GM23338 (cell line): ENCODE measurements around the gene CDYL. TPM values are rescaled to one million over a fixed set of nuclear protein-coding genes. Genes with fewer than 3 reads are reported as not detected.

Source experiments
- ATAC-seq: fragments of 200-7000 bp; cut with Tn5 transposase; 3 replicates; pipeline ENCODE4 v1.9.1; 2020
- DNase-seq: peaks from one replicate; pipeline ENCODE4 v3.0.0-alpha.2; 2015; ENCODE audit warnings: low spot score
- H2AFZ ChIP-seq: fragments of 200-600 bp; sonication (generic); 2 replicates; pipeline ENCODE4 v1.8.0; 2016; ENCODE audit warnings: antibody characterized with exemption, mild to moderate bottlenecking, moderate library complexity
- H3F3A ChIP-seq: fragments of 200-600 bp; sonication (generic); replicated peaks from 2 replicates; pipeline ENCODE4 v1.8.0; 2017; ENCODE audit warnings: antibody characterized with exemption, mixed run types, low read depth
- H3K27ac ChIP-seq: fragments of 200-600 bp; sonication (generic); 2 replicates; pipeline ENCODE4 v1.6.1; 2016; ENCODE audit warnings: low read depth
- H3K27me3 ChIP-seq: fragments of 200-600 bp; sonication (generic); 2 replicates; pipeline ENCODE4 v1.8.0; 2016; ENCODE audit warnings: mild to moderate bottlenecking, mixed run types, moderate library complexity; ENCODE audit not compliant: insufficient read depth
- H3K36me3 ChIP-seq: fragments of 200-600 bp; sonication (generic); 2 replicates; pipeline ENCODE4 v1.8.0; 2016; ENCODE audit warnings: mild to moderate bottlenecking; ENCODE audit not compliant: insufficient read depth
- H3K4me1 ChIP-seq: fragments of 200-600 bp; sonication (generic); 2 replicates; pipeline ENCODE4 v1.8.0; 2016; ENCODE audit warnings: mild to moderate bottlenecking, moderate library complexity; ENCODE audit not compliant: insufficient read depth
- H3K4me2 ChIP-seq: fragments of 200-600 bp; sonication (generic); 2 replicates; pipeline ENCODE4 v1.7.1; 2017; ENCODE audit warnings: mixed run types
- H3K4me3 ChIP-seq: fragments of 200-600 bp; sonication (generic); 2 replicates; pipeline ENCODE4 v1.6.1; 2016; ENCODE audit warnings: mixed run types
- H3K79me2 ChIP-seq: fragments of 200-600 bp; sonication (generic); replicated peaks from 2 replicates; pipeline ENCODE4 v1.8.0; 2017; ENCODE audit warnings: mild to moderate bottlenecking; ENCODE audit not compliant: insufficient read depth
- H3K9me2 ChIP-seq: fragments of 200-600 bp; sonication (generic); 2 replicates; pipeline ENCODE4 v1.8.0; 2017; ENCODE audit not compliant: insufficient read depth
- H4K20me1 ChIP-seq: fragments of 200-600 bp; sonication (generic); replicated peaks from 2 replicates; pipeline ENCODE4 v1.8.0; 2017; ENCODE audit warnings: mild to moderate bottlenecking; ENCODE audit not compliant: insufficient read depth
- H3K27ac Mint-ChIP-seq: 2 replicates; pipeline ENCODE4 v1.8.0; 2020; ENCODE audit warnings: inconsistent platforms, mild to moderate bottlenecking, moderate library complexity, mixed read lengths
- H3K27me3 Mint-ChIP-seq: 3 replicates; pipeline ENCODE4 v1.8.0; 2022; ENCODE audit warnings: low read depth, mild to moderate bottlenecking, moderate library complexity, mixed read lengths, inconsistent platforms; ENCODE audit not compliant: insufficient read depth, poor library complexity
- H3K36me3 Mint-ChIP-seq: 3 replicates; pipeline ENCODE4 v1.8.0; 2021; ENCODE audit warnings: low read depth, mild to moderate bottlenecking, inconsistent platforms, moderate library complexity, mixed read lengths
- H3K4me1 Mint-ChIP-seq: 3 replicates; pipeline ENCODE4 v1.8.0; 2020; ENCODE audit warnings: mild to moderate bottlenecking, inconsistent platforms, mixed read lengths
- H3K4me3 Mint-ChIP-seq: 3 replicates; pipeline ENCODE4 v1.8.0; 2021; ENCODE audit warnings: moderate library complexity, mild to moderate bottlenecking, inconsistent platforms, mixed read lengths
- H3K9me3 Mint-ChIP-seq: 3 replicates; pipeline ENCODE4 v1.8.0; 2020; ENCODE audit warnings: moderate library complexity, mild to moderate bottlenecking, inconsistent platforms, mixed read lengths
- EZH2 ChIP-seq: fragments of 200-600 bp; sonication (generic); IDR thresholded peaks from one replicate; pipeline ENCODE4 v1.8.0; 2017; ENCODE audit warnings: antibody characterized with exemption, mild to moderate bottlenecking, low read depth; ENCODE audit not compliant: unreplicated experiment
- EZH2phosphoT487 ChIP-seq: fragments of 200-600 bp; sonication (generic); IDR thresholded peaks from one replicate; pipeline ENCODE4 v1.8.1; 2018; ENCODE audit warnings: antibody characterized with exemption; ENCODE audit not compliant: unreplicated experiment
- JUNB ChIP-seq: IDR thresholded peaks from one replicate; pipeline ENCODE4 v1.6.1; 2016; ENCODE audit warnings: antibody characterized with exemption; ENCODE audit not compliant: unreplicated experiment
- ZNF331 ChIP-seq: fragments of 250-450 bp; sonication (Bioruptor Pico); IDR thresholded peaks from 2 replicates; pipeline ENCODE4 v1.5.0; 2020; ENCODE audit warnings: low read depth, mild to moderate bottlenecking, moderate library complexity
- polyA plus RNA-seq: library from polyadenylated mRNA; unstranded; fragments of >200 nt; fragmentation: Nextera tagmentation; extraction: Ambion mirVana; gene quantifications from 2 replicates; pipeline ENCODE4 v1.2.1, GENCODE V29; 2016
- total RNA-seq: library from RNA; depleted of rRNA; stranded (reverse); fragments of >200 nt; shearing (Covaris generic); gene quantifications from 2 replicates; pipeline ENCODE4 v1.2.3, GENCODE V29; 2014
- TF ChIP-seq, protein P1 (sequence below): fragments of 250-450 bp; sonication (Bioruptor Pico); IDR thresholded peaks from 2 replicates; pipeline ENCODE4 v1.5.0; 2020; ENCODE audit warnings: mild to moderate bottlenecking, moderate library complexity
- TF ChIP-seq, protein P2 (sequence below): IDR thresholded peaks from one replicate; pipeline ENCODE4 v1.6.1; 2018; ENCODE audit warnings: antibody characterized with exemption; ENCODE audit not compliant: unreplicated experiment
- TF ChIP-seq, protein P3 (sequence below), 2 experiments: fragments of 200-600 bp in 1 of 2; sonication (generic) in 1 of 2; conservative IDR thresholded peaks; 2 replicates each; pipeline versions ENCODE4 v1.5.1 to v1.6.1; 2016 to 2017; ENCODE audit warnings: antibody characterized with exemption in 2 of 2, low read depth in 2 of 2, mild to moderate bottlenecking in 2 of 2, moderate library complexity in 1 of 2

The CDYL gene
- total and polyA plus RNA-seq, 2 experiments from 2014 or later, result 67.2 to 128 TPM

DNA sequence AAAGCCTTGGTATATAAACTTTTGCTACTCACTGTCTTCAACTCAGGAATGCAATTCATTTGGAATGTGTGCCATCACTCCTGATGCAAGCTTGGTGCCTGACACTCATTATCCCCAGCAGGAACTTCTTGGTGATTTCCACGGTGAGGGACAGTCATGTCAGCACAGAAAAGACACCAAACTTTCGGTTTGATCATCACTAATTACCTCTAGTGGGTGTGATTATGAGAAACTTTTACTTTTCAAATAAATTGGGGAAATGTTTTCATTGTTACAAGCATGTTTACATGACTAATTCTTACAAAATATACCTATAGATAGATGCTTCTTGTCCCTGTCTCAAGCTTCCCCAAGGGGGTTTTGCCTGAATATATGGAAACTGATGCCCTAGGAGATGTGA, 186.7 kb downstream of the CDYL start (continued):
- TF ChIP-seq, protein P1, sequence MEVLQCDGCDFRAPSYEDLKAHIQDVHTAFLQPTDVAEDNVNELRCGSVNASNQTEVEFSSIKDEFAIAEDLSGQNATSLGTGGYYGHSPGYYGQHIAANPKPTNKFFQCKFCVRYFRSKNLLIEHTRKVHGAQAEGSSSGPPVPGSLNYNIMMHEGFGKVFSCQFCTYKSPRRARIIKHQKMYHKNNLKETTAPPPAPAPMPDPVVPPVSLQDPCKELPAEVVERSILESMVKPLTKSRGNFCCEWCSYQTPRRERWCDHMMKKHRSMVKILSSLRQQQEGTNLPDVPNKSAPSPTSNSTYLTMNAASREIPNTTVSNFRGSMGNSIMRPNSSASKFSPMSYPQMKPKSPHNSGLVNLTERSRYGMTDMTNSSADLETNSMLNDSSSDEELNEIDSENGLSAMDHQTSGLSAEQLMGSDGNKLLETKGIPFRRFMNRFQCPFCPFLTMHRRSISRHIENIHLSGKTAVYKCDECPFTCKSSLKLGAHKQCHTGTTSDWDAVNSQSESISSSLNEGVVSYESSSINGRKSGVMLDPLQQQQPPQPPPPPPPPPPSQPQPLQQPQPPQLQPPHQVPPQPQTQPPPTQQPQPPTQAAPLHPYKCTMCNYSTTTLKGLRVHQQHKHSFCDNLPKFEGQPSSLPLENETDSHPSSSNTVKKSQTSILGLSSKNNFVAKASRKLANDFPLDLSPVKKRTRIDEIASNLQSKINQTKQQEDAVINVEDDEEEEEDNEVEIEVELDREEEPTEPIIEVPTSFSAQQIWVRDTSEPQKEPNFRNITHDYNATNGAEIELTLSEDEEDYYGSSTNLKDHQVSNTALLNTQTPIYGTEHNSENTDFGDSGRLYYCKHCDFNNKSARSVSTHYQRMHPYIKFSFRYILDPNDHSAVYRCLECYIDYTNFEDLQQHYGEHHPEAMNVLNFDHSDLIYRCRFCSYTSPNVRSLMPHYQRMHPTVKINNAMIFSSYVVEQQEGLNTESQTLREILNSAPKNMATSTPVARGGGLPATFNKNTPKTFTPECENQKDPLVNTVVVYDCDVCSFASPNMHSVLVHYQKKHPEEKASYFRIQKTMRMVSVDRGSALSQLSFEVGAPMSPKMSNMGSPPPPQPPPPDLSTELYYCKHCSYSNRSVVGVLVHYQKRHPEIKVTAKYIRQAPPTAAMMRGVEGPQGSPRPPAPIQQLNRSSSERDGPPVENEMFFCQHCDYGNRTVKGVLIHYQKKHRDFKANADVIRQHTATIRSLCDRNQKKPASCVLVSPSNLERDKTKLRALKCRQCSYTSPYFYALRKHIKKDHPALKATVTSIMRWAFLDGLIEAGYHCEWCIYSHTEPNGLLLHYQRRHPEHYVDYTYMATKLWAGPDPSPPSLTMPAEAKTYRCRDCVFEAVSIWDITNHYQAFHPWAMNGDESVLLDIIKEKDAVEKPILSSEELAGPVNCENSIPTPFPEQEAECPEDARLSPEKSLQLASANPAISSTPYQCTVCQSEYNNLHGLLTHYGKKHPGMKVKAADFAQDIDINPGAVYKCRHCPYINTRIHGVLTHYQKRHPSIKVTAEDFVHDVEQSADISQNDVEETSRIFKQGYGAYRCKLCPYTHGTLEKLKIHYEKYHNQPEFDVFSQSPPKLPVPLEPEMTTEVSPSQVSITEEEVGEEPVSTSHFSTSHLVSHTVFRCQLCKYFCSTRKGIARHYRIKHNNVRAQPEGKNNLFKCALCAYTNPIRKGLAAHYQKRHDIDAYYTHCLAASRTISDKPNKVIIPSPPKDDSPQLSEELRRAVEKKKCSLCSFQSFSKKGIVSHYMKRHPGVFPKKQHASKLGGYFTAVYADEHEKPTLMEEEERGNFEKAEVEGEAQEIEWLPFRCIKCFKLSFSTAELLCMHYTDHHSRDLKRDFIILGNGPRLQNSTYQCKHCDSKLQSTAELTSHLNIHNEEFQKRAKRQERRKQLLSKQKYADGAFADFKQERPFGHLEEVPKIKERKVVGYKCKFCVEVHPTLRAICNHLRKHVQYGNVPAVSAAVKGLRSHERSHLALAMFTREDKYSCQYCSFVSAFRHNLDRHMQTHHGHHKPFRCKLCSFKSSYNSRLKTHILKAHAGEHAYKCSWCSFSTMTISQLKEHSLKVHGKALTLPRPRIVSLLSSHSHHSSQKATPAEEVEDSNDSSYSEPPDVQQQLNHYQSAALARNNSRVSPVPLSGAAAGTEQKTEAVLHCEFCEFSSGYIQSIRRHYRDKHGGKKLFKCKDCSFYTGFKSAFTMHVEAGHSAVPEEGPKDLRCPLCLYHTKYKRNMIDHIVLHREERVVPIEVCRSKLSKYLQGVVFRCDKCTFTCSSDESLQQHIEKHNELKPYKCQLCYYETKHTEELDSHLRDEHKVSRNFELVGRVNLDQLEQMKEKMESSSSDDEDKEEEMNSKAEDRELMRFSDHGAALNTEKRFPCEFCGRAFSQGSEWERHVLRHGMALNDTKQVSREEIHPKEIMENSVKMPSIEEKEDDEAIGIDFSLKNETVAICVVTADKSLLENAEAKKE, result no peak
- TF ChIP-seq EZH2, result no peak
- no peak for TF ChIP-seq JUNB
- no peak for TF ChIP-seq ZNF331

DNA sequence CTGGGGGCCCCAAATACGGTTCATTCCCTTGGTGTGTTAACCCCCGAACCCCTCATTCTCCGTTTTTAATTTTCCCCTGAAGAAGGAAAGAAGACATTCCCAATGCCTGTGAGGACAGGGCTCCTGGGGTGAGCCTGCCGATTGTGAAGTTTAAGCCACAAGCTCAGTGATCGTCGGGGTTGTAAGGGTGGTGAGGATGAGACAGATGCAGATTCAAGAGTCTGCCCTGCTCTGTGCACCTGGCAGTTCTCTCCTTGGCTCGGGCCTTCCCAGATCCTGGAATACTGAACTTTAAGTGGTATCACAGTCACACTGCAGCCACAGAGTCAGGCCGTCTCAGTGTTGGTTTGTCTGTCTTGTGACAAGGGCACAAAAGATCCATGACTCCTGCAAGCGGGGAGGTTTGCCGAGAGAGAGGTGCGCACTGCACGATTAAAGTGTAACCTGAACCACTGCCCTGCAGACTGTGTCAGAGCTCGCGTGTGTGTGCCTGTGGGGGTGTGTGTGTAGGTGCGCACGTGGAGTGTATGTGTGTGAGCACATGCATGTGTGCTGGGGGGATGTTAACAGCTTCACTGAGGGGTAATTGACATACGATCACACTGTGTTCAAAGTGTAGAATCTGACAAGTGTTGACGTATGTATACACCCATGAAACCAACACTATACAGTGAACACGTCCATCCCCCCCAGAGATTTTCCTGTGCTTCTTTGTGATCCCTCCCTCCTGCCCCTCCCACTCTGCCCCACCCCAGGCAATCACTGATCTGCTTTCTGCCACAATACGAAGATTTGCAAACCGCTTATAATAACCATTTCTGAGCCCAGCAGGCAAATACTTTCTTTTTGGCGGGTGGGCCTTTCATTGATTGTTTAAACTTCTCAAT, 188.7 kb downstream of the CDYL start:
- Histone ChIP-seq H3F3A (no peaks in the 10 kb centered on the region), H3K27me3 (no peaks in the 10 kb centered on the region), H3K36me3 (no peaks in the 10 kb centered on the region), H3K79me2 (no peaks in the 10 kb centered on the region), H3K9me2 (no peaks in the 10 kb centered on the region), H3K4me2 (no peak overlapping the region), H4K20me1 (no peaks in the 10 kb centered on the region), H3K4me3 (no peak overlapping the region), H2AFZ (peak overlapping the region; percentile 80), H3K27ac (no peak overlapping the region), H3K4me1 (no peaks in the 10 kb centered on the region)
- ATAC-seq (peak; percentile 57), DNase-seq (no peak)
- no peaks in the 10 kb centered on the region for H3K9me3 Mint-ChIP-seq
- TF ChIP-seq, protein P2, sequence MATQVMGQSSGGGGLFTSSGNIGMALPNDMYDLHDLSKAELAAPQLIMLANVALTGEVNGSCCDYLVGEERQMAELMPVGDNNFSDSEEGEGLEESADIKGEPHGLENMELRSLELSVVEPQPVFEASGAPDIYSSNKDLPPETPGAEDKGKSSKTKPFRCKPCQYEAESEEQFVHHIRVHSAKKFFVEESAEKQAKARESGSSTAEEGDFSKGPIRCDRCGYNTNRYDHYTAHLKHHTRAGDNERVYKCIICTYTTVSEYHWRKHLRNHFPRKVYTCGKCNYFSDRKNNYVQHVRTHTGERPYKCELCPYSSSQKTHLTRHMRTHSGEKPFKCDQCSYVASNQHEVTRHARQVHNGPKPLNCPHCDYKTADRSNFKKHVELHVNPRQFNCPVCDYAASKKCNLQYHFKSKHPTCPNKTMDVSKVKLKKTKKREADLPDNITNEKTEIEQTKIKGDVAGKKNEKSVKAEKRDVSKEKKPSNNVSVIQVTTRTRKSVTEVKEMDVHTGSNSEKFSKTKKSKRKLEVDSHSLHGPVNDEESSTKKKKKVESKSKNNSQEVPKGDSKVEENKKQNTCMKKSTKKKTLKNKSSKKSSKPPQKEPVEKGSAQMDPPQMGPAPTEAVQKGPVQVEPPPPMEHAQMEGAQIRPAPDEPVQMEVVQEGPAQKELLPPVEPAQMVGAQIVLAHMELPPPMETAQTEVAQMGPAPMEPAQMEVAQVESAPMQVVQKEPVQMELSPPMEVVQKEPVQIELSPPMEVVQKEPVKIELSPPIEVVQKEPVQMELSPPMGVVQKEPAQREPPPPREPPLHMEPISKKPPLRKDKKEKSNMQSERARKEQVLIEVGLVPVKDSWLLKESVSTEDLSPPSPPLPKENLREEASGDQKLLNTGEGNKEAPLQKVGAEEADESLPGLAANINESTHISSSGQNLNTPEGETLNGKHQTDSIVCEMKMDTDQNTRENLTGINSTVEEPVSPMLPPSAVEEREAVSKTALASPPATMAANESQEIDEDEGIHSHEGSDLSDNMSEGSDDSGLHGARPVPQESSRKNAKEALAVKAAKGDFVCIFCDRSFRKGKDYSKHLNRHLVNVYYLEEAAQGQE, result no peak
- TF ChIP-seq EZH2phosphoT487, result no peak
- TF ChIP-seq, protein P3, sequence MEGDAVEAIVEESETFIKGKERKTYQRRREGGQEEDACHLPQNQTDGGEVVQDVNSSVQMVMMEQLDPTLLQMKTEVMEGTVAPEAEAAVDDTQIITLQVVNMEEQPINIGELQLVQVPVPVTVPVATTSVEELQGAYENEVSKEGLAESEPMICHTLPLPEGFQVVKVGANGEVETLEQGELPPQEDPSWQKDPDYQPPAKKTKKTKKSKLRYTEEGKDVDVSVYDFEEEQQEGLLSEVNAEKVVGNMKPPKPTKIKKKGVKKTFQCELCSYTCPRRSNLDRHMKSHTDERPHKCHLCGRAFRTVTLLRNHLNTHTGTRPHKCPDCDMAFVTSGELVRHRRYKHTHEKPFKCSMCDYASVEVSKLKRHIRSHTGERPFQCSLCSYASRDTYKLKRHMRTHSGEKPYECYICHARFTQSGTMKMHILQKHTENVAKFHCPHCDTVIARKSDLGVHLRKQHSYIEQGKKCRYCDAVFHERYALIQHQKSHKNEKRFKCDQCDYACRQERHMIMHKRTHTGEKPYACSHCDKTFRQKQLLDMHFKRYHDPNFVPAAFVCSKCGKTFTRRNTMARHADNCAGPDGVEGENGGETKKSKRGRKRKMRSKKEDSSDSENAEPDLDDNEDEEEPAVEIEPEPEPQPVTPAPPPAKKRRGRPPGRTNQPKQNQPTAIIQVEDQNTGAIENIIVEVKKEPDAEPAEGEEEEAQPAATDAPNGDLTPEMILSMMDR (conservative IDR thresholded peaks at IDR 0.05; ENCODE audit: low read depth in 2 of 2), result no peak
- no peak overlapping the region for H3K4me3 Mint-ChIP-seq
- H3K36me3 Mint-ChIP-seq, result no peaks in the 10 kb centered on the region
- H3K27me3 Mint-ChIP-seq, result peaks cover 7% of the 10 kb centered on the region
- H3K27ac Mint-ChIP-seq, result no peak overlapping the region; the same call in 1 of the 2 replicates
- H3K4me1 Mint-ChIP-seq, result peaks cover 16% of the 10 kb centered on the region
